GM06990 (cell line): Measurements from ENCODE around the gene PTGES2.

Experiments used
- DNase-seq: peaks from one replicate; pipeline ENCODE4 v3.0.0-alpha.2; 2011; ENCODE audit not compliant: insufficient read length; ENCODE audit errors: extremely low read depth
- H3K27me3 ChIP-seq: replicated peaks from 2 replicates; pipeline ENCODE4 v1.6.0; 2011; ENCODE audit warnings: low read length; ENCODE audit not compliant: control insufficient read depth, insufficient read depth
- H3K36me3 ChIP-seq: 2 replicates; pipeline ENCODE4 v1.5.1; 2011; ENCODE audit warnings: low read length; ENCODE audit not compliant: control insufficient read depth, insufficient read depth
- H3K4me3 ChIP-seq: replicated peaks from 2 replicates; pipeline ENCODE4 v1.5.1; 2011; ENCODE audit warnings: low read depth, mild to moderate bottlenecking, control low read depth, low read length
- CTCF ChIP-seq: IDR thresholded peaks from 2 replicates; pipeline ENCODE4 v1.5.1; 2011; ENCODE audit warnings: low read length, control low read depth, mild to moderate bottlenecking, inconsistent platforms; ENCODE audit not compliant: insufficient read depth, poor library complexity, severe bottlenecking

Gene PTGES2

GRCh38 chr9:128159784-128160602 lies 32.5 kb upstream of the PTGES2 start, which contains the start of gene BBLN:
Gene BBLN, plus strand, starts transcription at chr9:128160265. Its CDS starts 143 bp downstream, at chr9:128160408.
- peak; percentile 89 for DNase-seq
- H3K36me3 ChIP-seq = peaks cover 6% of the 10 kb centered on the region
- TF ChIP-seq CTCF = no peak
- H3K4me3 ChIP-seq = peak within 1 kb of the TSS; percentile 80
- no peaks in the 10 kb centered on the region for H3K27me3 ChIP-seq

- H3K27me3 ChIP-seq = no peaks in the 10 kb centered on the region
- no peak for TF ChIP-seq CTCF
- peaks cover 6% of the 10 kb centered on the region for H3K36me3 ChIP-seq
- H3K4me3 ChIP-seq = peak overlapping the region; percentile 66
- DNase-seq = peak; percentile 50
Observed at GRCh38 chr9:128159522-128159783, 31.9 kb upstream of the PTGES2 start.

GRCh38 chr9:128155736-128156500 lies 28.4 kb upstream of the PTGES2 start:
- no peak for DNase-seq
- Histone ChIP-seq H3K4me3 (no peak overlapping the region), H3K36me3 (no peaks in the 10 kb centered on the region), H3K27me3 (no peaks in the 10 kb centered on the region)
- no peak for TF ChIP-seq CTCF

- no peaks in the 10 kb centered on the region for H3K36me3 ChIP-seq
- H3K4me3 ChIP-seq = no peak overlapping the region
- no peak for TF ChIP-seq CTCF
- H3K27me3 ChIP-seq = no peaks in the 10 kb centered on the region; the same call in 1 of the 2 replicates
- no peak for DNase-seq
Observed at GRCh38 chr9:128153947-128154695, 26.6 kb upstream of the PTGES2 start.

GRCh38 chr9:128153060-128153946 lies 25.8 kb upstream of the PTGES2 start:
- H3K27me3 ChIP-seq = no peaks in the 10 kb centered on the region; the same call in 1 of the 2 replicates
- H3K4me3 ChIP-seq = no peak overlapping the region
- TF ChIP-seq CTCF = no peak
- no peaks in the 10 kb centered on the region for H3K36me3 ChIP-seq
- DNase-seq = no peak
